Hepatocyte (in vitro differentiated cells): ENCODE data around the gene CIZ1. TPM values are rescaled to one million over a fixed set of nuclear protein-coding genes. Genes with fewer than 3 reads are reported as not detected.

Source experiments
- DNase-seq: peaks from one replicate; pipeline ENCODE4 v3.0.0-alpha.2; 2016; ENCODE audit warnings: low spot score
- H2AFZ ChIP-seq: fragments of 200-600 bp; sonication (generic); 2 replicates; pipeline ENCODE4 v1.6.0; 2016; ENCODE audit warnings: antibody characterized with exemption, mild to moderate bottlenecking
- H3K27ac ChIP-seq: fragments of 200-600 bp; sonication (generic); 2 replicates; pipeline ENCODE4 v1.5.1; 2016; ENCODE audit warnings: mild to moderate bottlenecking
- H3K27me3 ChIP-seq: fragments of 200-600 bp; sonication (generic); 2 replicates; pipeline ENCODE4 v1.6.1; 2016
- H3K36me3 ChIP-seq: fragments of 200-600 bp; sonication (generic); replicated peaks from 2 replicates; pipeline ENCODE4 v1.5.1; 2016; ENCODE audit warnings: low read depth; ENCODE audit not compliant: insufficient read depth
- H3K4me1 ChIP-seq: fragments of 200-600 bp; sonication (generic); 2 replicates; pipeline ENCODE4 v1.5.1; 2016; ENCODE audit warnings: mild to moderate bottlenecking, moderate library complexity; ENCODE audit not compliant: insufficient read depth
- H3K4me2 ChIP-seq: fragments of 200-600 bp; sonication (generic); 2 replicates; pipeline ENCODE4 v1.6.0; 2016
- H3K4me3 ChIP-seq: fragments of 200-600 bp; sonication (generic); 2 replicates; pipeline ENCODE4 v1.5.1; 2016; ENCODE audit warnings: mild to moderate bottlenecking
- H3K79me2 ChIP-seq: fragments of 200-600 bp; sonication (generic); 2 replicates; pipeline ENCODE4 v1.6.0; 2017; ENCODE audit warnings: mild to moderate bottlenecking
- H3K9me2 ChIP-seq: fragments of 200-600 bp; sonication (generic); replicated peaks from 2 replicates; pipeline ENCODE4 v1.6.0; 2017; ENCODE audit warnings: mild to moderate bottlenecking; ENCODE audit not compliant: insufficient read depth
- H3K9me3 ChIP-seq: fragments of 200-600 bp; sonication (generic); 2 replicates; pipeline ENCODE4 v1.5.1; 2016; ENCODE audit warnings: low read depth, mild to moderate bottlenecking
- H4K20me1 ChIP-seq: fragments of 200-600 bp; sonication (generic); 2 replicates; pipeline ENCODE4 v1.6.0; 2016; ENCODE audit warnings: mild to moderate bottlenecking; ENCODE audit not compliant: insufficient read depth, poor library complexity, severe bottlenecking
- EZH2 ChIP-seq: fragments of 200-600 bp; sonication (generic); IDR thresholded peaks from 2 replicates; pipeline ENCODE4 v1.6.1; 2016; ENCODE audit warnings: antibody characterized with exemption, mild to moderate bottlenecking, borderline replicate concordance
- EZH2phosphoT487 ChIP-seq: fragments of 200-600 bp; sonication (generic); IDR thresholded peaks from one replicate; pipeline ENCODE4 v1.6.1; 2018; ENCODE audit warnings: antibody characterized with exemption, mild to moderate bottlenecking, low read depth, moderate library complexity; ENCODE audit not compliant: unreplicated experiment, severe bottlenecking
- WGBS: methylation state at CpG from one replicate; pipeline ENCODE4 v1.1.6; 2016; ENCODE audit warnings: low lambda C conversion rate; ENCODE audit errors: missing lambda C conversion rate; 5-methylcytosine and 5-hydroxymethylcytosine counted together
- polyA plus RNA-seq: library from polyadenylated mRNA; unstranded; fragments of >200 nt; fragmentation: Nextera tagmentation; extraction: Ambion mirVana; gene quantifications from 2 replicates; pipeline ENCODE4 v1.2.1, GENCODE V29; 2016
- total RNA-seq: library from RNA; depleted of rRNA; stranded (reverse); fragments of >200 nt; gene quantifications from 2 replicates; pipeline ENCODE4 v1.2.3, GENCODE V29; 2014
- TF ChIP-seq, protein P1 (sequence below): fragments of 200-600 bp; sonication (generic); IDR thresholded peaks from 2 replicates; pipeline ENCODE4 v1.5.1; 2016; ENCODE audit warnings: antibody characterized with exemption, mild to moderate bottlenecking; ENCODE audit not compliant: poor library complexity

CIZ1 gene
- total and polyA plus RNA-seq, 2 experiments from 2014 or later: 31.0 to 85.6 TPM

- no peaks in the 10 kb centered on the region for H3K4me1 ChIP-seq
- H3K9me2 ChIP-seq: no peaks in the 10 kb centered on the region
- TF ChIP-seq EZH2phosphoT487 (no peak), EZH2 (no peak)
- TF ChIP-seq, protein P1, sequence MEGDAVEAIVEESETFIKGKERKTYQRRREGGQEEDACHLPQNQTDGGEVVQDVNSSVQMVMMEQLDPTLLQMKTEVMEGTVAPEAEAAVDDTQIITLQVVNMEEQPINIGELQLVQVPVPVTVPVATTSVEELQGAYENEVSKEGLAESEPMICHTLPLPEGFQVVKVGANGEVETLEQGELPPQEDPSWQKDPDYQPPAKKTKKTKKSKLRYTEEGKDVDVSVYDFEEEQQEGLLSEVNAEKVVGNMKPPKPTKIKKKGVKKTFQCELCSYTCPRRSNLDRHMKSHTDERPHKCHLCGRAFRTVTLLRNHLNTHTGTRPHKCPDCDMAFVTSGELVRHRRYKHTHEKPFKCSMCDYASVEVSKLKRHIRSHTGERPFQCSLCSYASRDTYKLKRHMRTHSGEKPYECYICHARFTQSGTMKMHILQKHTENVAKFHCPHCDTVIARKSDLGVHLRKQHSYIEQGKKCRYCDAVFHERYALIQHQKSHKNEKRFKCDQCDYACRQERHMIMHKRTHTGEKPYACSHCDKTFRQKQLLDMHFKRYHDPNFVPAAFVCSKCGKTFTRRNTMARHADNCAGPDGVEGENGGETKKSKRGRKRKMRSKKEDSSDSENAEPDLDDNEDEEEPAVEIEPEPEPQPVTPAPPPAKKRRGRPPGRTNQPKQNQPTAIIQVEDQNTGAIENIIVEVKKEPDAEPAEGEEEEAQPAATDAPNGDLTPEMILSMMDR: no peak
- H2AFZ ChIP-seq: no peak overlapping the region
- no peaks in the 10 kb centered on the region for H4K20me1 ChIP-seq
- no peak for DNase-seq
- H3K79me2 ChIP-seq: no peaks in the 10 kb centered on the region
- 93% methylated on average over 8 of the region's 8 CpGs for WGBS
- no peak overlapping the region for H3K4me3 ChIP-seq
- H3K36me3 ChIP-seq: no peaks in the 10 kb centered on the region
- no peak overlapping the region for H3K27ac ChIP-seq
- H3K4me2 ChIP-seq: no peak overlapping the region
- no peaks in the 10 kb centered on the region for H3K27me3 ChIP-seq
- H3K9me3 ChIP-seq: no peaks in the 10 kb centered on the region
Observed at GRCh38 chr9:128169492-128169891, 21.9 kb downstream of the CIZ1 start.

DNA sequence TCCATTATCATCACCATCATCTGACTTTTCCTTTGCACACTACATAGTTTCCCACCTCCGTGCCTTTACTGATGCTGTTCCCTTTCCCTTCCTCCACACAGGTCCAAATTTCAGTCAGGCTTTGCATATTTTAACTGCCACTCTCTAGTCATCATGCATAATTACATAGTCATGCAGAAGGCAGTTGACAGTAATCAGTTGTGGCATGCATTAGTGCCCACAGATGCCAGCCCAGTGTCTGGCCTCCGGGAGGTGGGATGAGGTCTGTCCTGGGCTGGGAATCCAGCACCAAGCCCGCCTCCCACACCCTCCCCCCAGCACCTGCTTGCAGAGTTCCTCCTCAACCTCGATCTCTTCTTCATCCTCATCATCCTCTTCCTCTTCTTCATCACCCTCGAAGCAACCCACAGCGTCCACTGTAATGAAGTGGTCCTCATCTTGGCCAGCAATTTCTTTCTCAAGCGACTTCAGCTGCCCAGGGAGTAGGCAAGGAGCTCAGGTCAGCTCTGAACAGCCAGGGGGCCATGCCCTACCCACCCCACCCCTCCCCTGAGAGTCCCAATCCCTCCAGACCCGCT lies 22.6 kb downstream of the CIZ1 start:
- no peak overlapping the region for H2AFZ ChIP-seq
- no peaks in the 10 kb centered on the region for H3K79me2 ChIP-seq
- H3K4me3 ChIP-seq: no peak overlapping the region
- no peaks in the 10 kb centered on the region for H3K9me2 ChIP-seq
- no peaks in the 10 kb centered on the region for H3K27me3 ChIP-seq
- 97% methylated on average over 7 of the region's 8 CpGs for WGBS
- H3K4me2 ChIP-seq: no peak overlapping the region
- no peaks in the 10 kb centered on the region for H3K9me3 ChIP-seq
- TF ChIP-seq, protein P1: no peak
- TF ChIP-seq EZH2phosphoT487 (no peak), EZH2 (no peak)
- no peaks in the 10 kb centered on the region for H4K20me1 ChIP-seq
- no peak overlapping the region for H3K27ac ChIP-seq
- DNase-seq: no peak
- no peaks in the 10 kb centered on the region for H3K36me3 ChIP-seq
- no peaks in the 10 kb centered on the region for H3K4me1 ChIP-seq

DNA sequence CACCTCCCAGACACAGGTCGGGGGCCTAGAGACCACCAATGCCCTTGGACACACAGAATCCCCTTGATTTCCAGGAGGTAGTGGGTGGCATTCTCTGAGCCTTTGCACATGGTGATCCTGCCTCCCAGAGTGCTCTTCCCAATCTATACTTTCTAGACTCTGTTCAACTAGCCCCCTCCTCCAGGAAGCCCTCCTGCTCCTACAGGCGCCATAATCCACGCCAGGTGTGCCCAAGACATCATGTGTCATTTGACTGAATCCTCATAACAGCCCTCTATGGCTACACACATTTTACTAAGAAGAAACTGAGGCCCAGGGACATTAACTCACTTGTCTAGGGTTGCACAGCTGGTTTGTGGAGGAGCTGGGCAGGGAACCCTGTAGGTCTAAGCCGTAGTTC lies 24.2 kb downstream of the CIZ1 start:
- H3K4me3 ChIP-seq: no peak overlapping the region
- H3K9me2 ChIP-seq: no peaks in the 10 kb centered on the region
- no peaks in the 10 kb centered on the region for H3K79me2 ChIP-seq
- no peaks in the 10 kb centered on the region for H3K36me3 ChIP-seq
- H3K4me2 ChIP-seq: no peak overlapping the region
- no peaks in the 10 kb centered on the region for H3K9me3 ChIP-seq
- no peaks in the 10 kb centered on the region for H4K20me1 ChIP-seq
- no peaks in the 10 kb centered on the region for H3K4me1 ChIP-seq
- WGBS: 100% methylated on average over 4 of the region's 4 CpGs
- TF ChIP-seq, protein P1: no peak
- no peak for TF ChIP-seq EZH2
- no peak for TF ChIP-seq EZH2phosphoT487
- H3K27me3 ChIP-seq: no peaks in the 10 kb centered on the region
- H2AFZ ChIP-seq: no peak overlapping the region
- no peak overlapping the region for H3K27ac ChIP-seq
- DNase-seq: no peak
